Measurements from ENCODE around the gene KDM2A.

- no peak for TF ChIP-seq POLR2A (IDR thresholded peaks at IDR 0.05)
- TF ChIP-seq, protein P1, sequence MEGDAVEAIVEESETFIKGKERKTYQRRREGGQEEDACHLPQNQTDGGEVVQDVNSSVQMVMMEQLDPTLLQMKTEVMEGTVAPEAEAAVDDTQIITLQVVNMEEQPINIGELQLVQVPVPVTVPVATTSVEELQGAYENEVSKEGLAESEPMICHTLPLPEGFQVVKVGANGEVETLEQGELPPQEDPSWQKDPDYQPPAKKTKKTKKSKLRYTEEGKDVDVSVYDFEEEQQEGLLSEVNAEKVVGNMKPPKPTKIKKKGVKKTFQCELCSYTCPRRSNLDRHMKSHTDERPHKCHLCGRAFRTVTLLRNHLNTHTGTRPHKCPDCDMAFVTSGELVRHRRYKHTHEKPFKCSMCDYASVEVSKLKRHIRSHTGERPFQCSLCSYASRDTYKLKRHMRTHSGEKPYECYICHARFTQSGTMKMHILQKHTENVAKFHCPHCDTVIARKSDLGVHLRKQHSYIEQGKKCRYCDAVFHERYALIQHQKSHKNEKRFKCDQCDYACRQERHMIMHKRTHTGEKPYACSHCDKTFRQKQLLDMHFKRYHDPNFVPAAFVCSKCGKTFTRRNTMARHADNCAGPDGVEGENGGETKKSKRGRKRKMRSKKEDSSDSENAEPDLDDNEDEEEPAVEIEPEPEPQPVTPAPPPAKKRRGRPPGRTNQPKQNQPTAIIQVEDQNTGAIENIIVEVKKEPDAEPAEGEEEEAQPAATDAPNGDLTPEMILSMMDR (IDR thresholded peaks at IDR 0.05): no peak
- no peak for TF ChIP-seq EP300 (IDR thresholded peaks at IDR 0.05; ENCODE audit: low read depth)
Observed at GRCh38 chr11:67119585-67120391, 725 bp downstream of the KDM2A start.

Data from transverse colon (tissue), 3 donors.